Skeletal muscle satellite cell (primary cell): ENCODE data around the gene FAM124A.

Experiments
- H3K27me3 ChIP-seq: 2 replicates; pipeline ENCODE4 v1.7.0; 2013; ENCODE audit warnings: low read length; ENCODE audit not compliant: control insufficient read depth, insufficient read depth
- H3K36me3 ChIP-seq: 2 replicates; pipeline ENCODE4 v1.7.0; 2013; ENCODE audit warnings: mild to moderate bottlenecking, control low read depth, low read length; ENCODE audit not compliant: insufficient read depth
- H3K4me1 ChIP-seq: 2 replicates; pipeline ENCODE4 v1.7.0; 2013; ENCODE audit warnings: low read length; ENCODE audit not compliant: control insufficient read depth, insufficient read depth
- H3K4me2 ChIP-seq: 2 replicates; pipeline ENCODE4 v1.7.0; 2013; ENCODE audit warnings: mild to moderate bottlenecking, low read length
- H3K4me3 ChIP-seq: 2 replicates; pipeline ENCODE4 v1.7.0; 2013; ENCODE audit warnings: low read length
- H3K9ac ChIP-seq: 2 replicates; pipeline ENCODE4 v1.7.0; 2013; ENCODE audit warnings: mild to moderate bottlenecking, low read depth, low read length, moderate library complexity
- H3K9me3 ChIP-seq: replicated peaks from 2 replicates; pipeline ENCODE4 v1.7.0; 2013; ENCODE audit warnings: mild to moderate bottlenecking, control low read depth, low read length

The FAM124A gene

DNA sequence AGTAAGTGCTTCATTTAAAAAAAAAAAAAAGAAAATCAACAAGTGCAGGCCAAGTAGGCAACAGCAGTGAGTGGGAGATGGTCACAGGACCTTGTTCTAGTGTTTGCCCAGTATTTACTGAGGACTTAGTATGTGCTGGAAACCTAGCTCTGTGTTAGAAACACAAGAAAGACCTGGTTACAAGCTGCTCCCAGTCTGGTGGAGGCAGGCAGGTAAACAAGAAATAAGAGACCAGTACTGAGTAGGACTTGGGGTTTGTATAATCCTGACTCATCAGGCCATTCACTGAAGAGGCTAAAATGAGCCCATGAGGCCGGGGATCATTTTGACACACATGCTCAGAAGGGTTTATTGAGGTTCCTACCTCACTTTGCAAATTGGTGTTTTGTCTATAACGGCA lies 95.8 kb downstream of the FAM124A start:
- Histone ChIP-seq H3K9ac (no peak overlapping the region), H3K4me2 (no peak overlapping the region)

DNA sequence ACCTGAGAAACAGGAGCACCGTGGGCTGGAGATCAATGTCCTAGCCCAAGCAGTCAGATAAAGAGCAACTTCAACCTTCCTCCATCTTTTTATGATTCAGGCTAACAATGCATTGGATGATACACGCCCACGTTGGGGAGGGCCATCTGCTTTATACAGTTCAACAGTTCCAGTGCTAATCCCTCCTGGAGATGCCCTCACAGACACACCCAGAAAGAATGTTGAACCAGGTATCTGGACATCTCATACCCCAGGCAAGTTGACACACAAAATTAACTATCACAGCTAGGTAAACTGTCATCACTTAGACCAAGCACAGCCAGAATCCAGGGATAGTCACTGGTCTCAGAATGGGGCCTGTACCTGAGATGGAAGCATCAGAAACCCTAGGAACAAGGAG lies 96.7 kb downstream of the FAM124A start:
- Histone ChIP-seq H3K4me2 (no peak overlapping the region), H3K27me3 (no peaks in the 10 kb centered on the region), H3K9me3 (no peaks in the 10 kb centered on the region), H3K36me3 (no peaks in the 10 kb centered on the region), H3K4me3 (no peak overlapping the region), H3K4me1 (peaks cover 30% of the 10 kb centered on the region), H3K9ac (no peak overlapping the region)

More for the DNA sequence above, 95.8 kb downstream of the FAM124A start:
- peaks cover 30% of the 10 kb centered on the region for H3K4me1 ChIP-seq
- H3K9me3 ChIP-seq: no peaks in the 10 kb centered on the region
- peaks cover 5% of the 10 kb centered on the region for H3K27me3 ChIP-seq
- H3K36me3 ChIP-seq: no peaks in the 10 kb centered on the region
- no peak overlapping the region for H3K4me3 ChIP-seq

- H3K4me2 ChIP-seq: no peak overlapping the region
- H3K36me3 ChIP-seq: no peaks in the 10 kb centered on the region
- no peak overlapping the region for H3K9ac ChIP-seq
- no peaks in the 10 kb centered on the region for H3K9me3 ChIP-seq
- H3K4me3 ChIP-seq: no peak overlapping the region
- peaks cover 14% of the 10 kb centered on the region for H3K4me1 ChIP-seq
- no peaks in the 10 kb centered on the region for H3K27me3 ChIP-seq
These were observed 99.6 kb downstream of the FAM124A start for GRCh38 chr13:51321836-51322235.

DNA sequence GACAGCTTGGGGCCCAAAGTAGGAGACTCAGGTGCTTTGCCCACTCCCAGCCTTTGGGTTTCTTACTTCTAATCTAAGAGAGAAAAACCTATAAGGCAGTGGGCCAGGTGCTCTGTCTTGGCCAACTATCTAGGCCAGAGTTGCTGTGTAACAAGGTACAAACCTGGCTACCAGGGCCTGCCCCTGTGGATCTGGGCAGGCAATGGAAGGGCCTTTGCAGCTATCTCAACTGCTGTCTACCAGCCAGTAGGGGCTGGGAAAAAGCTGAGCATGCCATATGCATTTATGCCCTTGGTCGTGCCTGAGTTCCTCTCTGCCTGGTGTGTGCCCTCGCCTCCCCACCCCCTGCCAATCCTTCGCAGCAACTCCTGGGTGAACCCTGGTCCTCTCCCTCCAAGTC lies 100.6 kb downstream of the FAM124A start:
- Histone ChIP-seq H3K9me3 (no peaks in the 10 kb centered on the region), H3K9ac (no peak overlapping the region), H3K27me3 (no peaks in the 10 kb centered on the region), H3K4me3 (no peak overlapping the region), H3K36me3 (no peaks in the 10 kb centered on the region), H3K4me2 (no peak overlapping the region), H3K4me1 (peaks cover 5% of the 10 kb centered on the region)

DNA sequence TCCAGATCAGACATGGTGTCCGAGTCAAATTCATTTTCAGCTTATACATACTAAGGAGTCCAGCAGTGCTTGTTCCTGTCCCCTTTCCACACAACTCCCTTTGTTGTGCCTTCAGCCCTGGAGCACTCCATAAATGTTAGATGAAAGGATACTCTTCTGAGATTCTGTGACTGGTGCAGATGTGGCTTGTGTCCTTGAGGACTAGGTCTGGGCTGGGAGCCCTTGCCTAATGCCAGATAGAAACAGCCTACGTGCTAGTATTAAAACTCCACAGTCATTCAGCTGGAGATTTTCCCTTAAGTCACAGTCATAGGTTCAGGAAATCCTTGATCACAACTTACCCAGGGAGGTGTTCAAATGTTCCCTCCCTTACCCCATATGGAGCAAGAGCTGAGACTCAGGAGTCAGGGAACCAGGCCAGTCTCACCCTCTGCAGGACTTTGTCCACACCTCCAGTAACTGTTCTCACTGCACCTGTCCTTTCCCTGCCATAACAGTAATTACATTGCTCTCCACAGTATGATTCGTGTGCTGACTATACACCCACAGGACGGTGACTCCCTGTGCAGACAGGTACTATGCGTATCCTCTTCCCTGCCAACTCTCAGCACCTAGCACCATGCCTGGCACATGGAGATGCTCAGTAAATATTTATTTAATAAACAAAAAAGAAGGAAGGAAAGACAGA lies 101.8 kb downstream of the FAM124A start:
- H3K9me3 ChIP-seq: no peaks in the 10 kb centered on the region
- no peak overlapping the region for H3K4me2 ChIP-seq
- H3K9ac ChIP-seq: no peak overlapping the region
- H3K4me3 ChIP-seq: no peak overlapping the region
- no peaks in the 10 kb centered on the region for H3K36me3 ChIP-seq
- no peaks in the 10 kb centered on the region for H3K27me3 ChIP-seq
- no peaks in the 10 kb centered on the region for H3K4me1 ChIP-seq

GRCh38 chr13:51324714-51325420 lies 102.7 kb downstream of the FAM124A start:
- H3K9ac ChIP-seq: no peak overlapping the region
- no peaks in the 10 kb centered on the region for H3K4me1 ChIP-seq
- no peaks in the 10 kb centered on the region for H3K9me3 ChIP-seq
- no peak overlapping the region for H3K4me3 ChIP-seq
- no peak overlapping the region for H3K4me2 ChIP-seq
- H3K36me3 ChIP-seq: no peaks in the 10 kb centered on the region
- no peaks in the 10 kb centered on the region for H3K27me3 ChIP-seq

DNA sequence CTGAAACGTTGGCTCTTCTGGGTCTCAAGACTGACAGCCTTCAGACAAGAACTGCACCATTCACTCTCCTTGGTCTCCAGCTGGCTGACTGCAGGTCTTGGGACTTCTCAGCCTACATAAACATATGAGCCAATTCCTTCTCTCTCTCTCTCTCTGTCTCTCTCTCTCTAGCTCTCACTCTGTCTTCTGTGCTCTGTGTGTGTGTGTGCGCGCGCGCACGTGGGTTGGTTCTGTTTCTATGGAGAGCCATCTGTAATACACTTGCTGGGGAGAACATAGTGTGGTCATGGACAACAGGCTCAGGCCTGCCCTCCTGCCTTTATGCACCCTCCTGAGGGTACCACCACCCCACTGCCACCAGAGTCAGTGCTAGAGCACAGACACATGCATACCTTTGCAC lies 103.6 kb downstream of the FAM124A start:
- Histone ChIP-seq H3K4me1 (peaks cover 4% of the 10 kb centered on the region), H3K9ac (no peak overlapping the region)

GRCh38 chr13:51326777-51327176 lies 104.6 kb downstream of the FAM124A start:
- Histone ChIP-seq H3K36me3 (no peaks in the 10 kb centered on the region), H3K4me3 (no peak overlapping the region), H3K9me3 (no peaks in the 10 kb centered on the region), H3K9ac (no peak overlapping the region), H3K4me1 (peaks cover 8% of the 10 kb centered on the region), H3K27me3 (no peaks in the 10 kb centered on the region), H3K4me2 (no peak overlapping the region)

More for the DNA sequence above, 103.6 kb downstream of the FAM124A start:
- Histone ChIP-seq H3K9me3 (no peaks in the 10 kb centered on the region), H3K4me2 (no peak overlapping the region), H3K36me3 (no peaks in the 10 kb centered on the region), H3K27me3 (no peaks in the 10 kb centered on the region), H3K4me3 (no peak overlapping the region)

DNA sequence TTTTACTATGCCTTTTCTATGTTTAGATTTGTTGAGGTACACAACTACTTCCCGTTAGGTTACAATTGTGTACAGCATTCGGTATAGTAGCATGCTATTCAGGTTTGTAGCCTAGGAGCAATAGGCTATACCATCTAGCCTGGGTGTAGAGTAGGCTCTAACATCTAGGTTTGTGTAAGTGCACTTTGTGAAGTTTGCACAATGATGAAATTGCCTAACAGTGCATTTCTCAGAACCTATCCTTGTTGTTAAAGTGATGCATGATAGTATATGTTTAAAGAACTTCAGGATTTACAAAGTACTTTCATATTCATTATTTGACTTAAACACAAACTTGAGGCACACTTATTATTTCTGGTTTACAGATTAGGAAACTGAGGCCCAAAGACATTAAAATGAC lies 105.8 kb downstream of the FAM124A start:
- Histone ChIP-seq H3K4me2 (no peak overlapping the region), H3K4me1 (peaks cover 8% of the 10 kb centered on the region), H3K27me3 (no peaks in the 10 kb centered on the region), H3K4me3 (no peak overlapping the region), H3K9me3 (no peaks in the 10 kb centered on the region), H3K36me3 (no peaks in the 10 kb centered on the region), H3K9ac (no peak overlapping the region)

GRCh38 chr13:51328488-51328887 lies 106.3 kb downstream of the FAM124A start:
- Histone ChIP-seq H3K9ac (no peak overlapping the region), H3K4me1 (peaks cover 8% of the 10 kb centered on the region), H3K4me3 (no peak overlapping the region), H3K4me2 (no peak overlapping the region), H3K36me3 (no peaks in the 10 kb centered on the region), H3K27me3 (no peaks in the 10 kb centered on the region), H3K9me3 (no peaks in the 10 kb centered on the region)

GRCh38 chr13:51329606-51330005 lies 107.4 kb downstream of the FAM124A start:
- Histone ChIP-seq H3K27me3 (no peaks in the 10 kb centered on the region), H3K4me2 (no peak overlapping the region), H3K9me3 (no peaks in the 10 kb centered on the region), H3K4me3 (no peak overlapping the region), H3K9ac (no peak overlapping the region), H3K4me1 (peaks cover 8% of the 10 kb centered on the region), H3K36me3 (no peaks in the 10 kb centered on the region)

DNA sequence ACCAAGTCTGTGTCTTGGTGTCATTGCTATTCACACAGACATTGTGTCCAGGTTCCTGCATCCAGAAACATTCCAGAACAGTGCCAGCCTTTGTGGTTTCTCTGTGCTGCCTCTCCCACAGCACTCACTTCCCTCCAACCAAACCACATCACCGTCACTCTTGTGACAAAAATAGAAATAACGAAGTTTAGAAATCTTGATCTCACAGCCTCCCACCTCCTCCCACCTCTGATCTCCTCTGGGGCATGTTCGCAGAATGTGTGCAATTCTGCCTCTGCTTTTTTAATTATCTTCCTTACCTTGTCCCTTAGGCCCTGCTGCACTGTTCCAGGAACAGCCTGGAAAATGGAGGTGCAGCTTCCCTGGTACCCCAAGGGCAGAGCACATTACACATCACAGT lies 108.6 kb downstream of the FAM124A start:
- no peaks in the 10 kb centered on the region for H3K36me3 ChIP-seq
- H3K9me3 ChIP-seq: no peaks in the 10 kb centered on the region
- no peak overlapping the region for H3K9ac ChIP-seq
- H3K4me3 ChIP-seq: no peak overlapping the region
- no peak overlapping the region for H3K4me2 ChIP-seq
- H3K4me1 ChIP-seq: peaks cover 8% of the 10 kb centered on the region
- H3K27me3 ChIP-seq: no peaks in the 10 kb centered on the region
